Activated gamma-delta T cell treated with Interleukin-2 at 50 U/mL for 16 hours (primary cell): Measurements from ENCODE around the gene CPEB2.

Source experiments
- DNase-seq: peaks from one replicate; pipeline ENCODE4 v3.0.0-alpha.2; 2020

Gene CPEB2

DNA sequence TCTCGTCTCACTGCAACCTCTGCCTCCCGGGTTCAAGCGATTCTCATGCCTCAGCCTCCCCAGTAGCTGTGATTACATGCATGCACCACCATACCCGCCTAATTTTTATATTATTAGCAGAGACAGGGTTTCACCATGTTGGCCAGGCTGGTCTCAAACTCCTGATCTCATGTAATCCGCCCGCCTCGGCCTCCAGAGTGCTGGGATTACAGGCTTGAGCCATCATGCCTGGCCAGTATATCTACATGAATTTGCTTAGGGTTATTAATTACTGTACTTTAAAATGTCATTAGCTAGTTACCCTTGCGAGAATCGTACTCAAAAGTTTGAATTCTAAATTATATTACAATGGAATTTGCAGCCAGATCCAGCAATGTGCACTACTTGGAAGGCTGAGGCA, 8.9 kb downstream of the CPEB2 start:
- no peak for DNase-seq

DNA sequence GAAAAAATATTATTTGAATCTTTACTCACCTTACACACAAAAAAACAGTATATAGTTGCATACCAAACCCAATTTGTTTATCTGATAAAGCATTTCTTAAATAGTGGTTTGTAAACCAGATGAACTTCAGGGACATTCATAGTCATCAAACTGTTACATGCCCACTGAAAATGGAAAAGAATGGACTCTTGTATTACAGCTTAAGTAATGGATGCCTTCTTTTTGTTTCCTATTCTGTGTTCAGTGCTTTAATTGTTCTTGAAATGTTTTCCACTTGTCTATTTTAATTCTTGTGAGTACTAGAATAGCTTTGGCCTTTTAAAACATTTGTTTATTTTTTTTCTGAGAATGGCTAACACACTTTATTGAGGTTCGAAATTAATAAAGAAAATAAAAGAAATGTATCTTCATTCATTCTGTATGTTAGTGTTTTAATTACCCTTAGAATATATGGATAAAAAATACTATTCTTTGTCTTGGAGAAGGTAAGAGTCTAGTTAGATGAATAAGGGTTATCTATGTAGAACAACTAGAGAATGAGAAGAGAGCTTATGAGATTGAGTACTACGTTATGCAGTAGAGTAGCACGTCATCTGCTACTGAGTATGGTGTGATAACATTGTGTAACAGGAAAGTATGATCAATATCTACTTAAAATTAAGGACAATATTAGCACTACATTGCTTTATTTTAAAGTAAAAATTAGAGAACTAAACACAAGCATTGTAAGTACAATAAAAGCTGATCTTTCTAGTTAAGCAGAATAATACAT, 9.9 kb downstream of the CPEB2 start:
- DNase-seq, result no peak

DNA sequence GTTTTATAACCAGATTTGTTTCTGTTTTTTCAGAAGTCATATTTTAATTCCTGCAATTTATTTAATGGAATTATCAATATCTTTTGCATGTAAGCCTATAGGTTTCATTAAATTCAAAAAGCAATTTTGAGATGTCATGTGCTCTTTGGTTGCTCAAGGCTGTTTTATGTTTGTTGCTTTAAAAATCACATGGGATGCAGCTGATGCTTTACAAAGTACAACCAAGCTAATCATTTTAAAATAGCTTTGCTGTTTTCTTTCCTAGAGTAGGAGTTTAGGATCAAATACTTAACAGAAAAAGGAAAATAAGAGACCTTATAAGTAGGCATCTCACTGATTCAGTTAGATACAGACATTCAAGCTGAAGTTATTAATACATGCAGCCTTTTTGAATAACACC, 11.3 kb downstream of the CPEB2 start:
- DNase-seq, result no peak

DNA sequence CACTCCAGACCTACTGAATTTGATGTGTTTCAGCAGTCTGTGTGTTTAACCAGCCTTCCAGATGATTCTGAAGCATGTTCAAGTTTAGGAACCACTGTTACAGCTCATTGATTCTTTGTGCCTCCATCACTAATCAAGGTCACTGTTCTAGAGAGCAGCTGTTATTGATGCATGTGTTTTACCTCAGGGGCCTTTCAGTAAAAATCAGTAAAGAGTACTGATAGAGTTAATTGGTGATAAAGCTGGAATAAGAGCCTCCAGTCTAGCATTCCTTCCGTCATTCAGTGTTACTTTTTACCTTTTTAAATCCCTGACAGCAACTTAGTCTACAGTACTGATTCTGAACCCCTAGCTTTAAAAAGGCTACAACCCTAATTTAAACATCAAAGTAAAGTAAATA, 12.9 kb downstream of the CPEB2 start:
- DNase-seq, result no peak

DNA sequence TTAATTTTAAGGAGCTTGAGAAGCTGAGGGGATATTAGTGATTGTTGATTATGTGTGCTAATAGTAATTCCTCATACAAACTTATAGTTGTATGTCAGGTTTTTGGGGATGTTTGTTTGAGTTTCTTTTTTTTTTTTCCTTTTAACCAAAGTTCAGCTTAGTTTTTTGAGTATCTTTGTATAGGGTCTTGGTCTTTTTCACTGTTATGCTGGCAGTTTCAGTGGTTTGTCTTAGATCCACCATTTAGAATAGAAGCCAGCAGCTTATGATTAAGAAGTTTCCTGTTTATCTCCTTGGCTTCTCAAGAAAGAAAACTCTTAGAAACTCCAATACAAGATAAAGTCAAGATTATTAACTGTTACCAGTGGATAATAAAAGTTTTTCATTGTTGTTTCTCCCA, 16.1 kb downstream of the CPEB2 start:
- DNase-seq, result no peak

DNA sequence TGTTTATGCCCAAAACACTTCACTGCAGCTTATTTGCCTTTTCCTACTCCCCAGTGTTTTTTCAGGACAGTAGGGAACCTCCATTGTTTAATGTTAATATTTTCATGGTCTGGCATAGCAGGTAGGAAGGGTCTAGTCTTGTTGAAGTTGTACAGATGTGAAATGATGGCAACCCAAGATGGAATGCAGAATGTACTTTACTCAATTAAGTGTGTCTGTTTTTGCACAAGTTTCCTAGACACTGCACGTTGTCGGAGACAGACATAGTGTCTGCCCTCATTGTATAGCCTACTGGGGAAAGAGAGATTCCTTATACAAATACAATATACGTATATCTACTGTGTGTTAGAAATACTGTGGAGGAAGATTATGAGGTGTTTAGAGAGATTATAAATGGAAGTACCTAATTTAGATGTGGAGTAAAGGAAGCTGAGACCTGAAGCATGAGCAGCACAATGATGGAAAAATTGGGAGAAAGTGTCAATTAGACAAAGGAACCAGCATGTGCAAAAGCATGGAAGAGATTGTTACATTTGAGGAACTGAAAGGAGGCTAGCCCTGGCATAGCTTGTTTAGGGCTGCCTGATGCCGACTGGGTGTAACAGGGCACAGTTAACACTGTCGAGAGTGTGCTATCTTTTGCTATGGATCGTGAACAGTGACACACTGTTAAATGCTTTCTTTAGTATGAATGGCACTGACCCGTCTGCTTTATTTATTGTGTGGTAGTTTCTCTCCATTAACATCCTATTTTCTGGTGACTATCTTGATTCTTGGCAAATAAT, 18.4 kb downstream of the CPEB2 start:
- DNase-seq, result no peak

DNA sequence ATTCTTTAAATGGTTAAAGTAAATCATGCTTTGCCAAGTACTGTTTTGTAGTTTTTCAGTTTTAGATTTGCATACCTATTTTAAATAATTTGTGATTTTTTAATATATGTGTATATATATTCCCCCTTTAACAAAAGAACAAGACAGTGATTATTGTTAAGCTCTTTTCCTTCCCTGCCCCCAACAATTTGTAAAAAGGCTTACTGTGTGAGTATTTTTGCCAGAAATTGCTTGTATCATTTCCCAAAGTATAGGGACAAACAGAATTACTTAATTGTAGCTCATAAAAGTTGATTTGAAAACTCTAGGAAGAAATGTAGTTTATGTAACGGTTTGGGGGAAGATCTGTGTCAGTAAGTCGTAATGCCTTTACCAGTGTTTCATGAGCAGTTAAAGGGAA, 19.0 kb downstream of the CPEB2 start:
- DNase-seq, result no peak

DNA sequence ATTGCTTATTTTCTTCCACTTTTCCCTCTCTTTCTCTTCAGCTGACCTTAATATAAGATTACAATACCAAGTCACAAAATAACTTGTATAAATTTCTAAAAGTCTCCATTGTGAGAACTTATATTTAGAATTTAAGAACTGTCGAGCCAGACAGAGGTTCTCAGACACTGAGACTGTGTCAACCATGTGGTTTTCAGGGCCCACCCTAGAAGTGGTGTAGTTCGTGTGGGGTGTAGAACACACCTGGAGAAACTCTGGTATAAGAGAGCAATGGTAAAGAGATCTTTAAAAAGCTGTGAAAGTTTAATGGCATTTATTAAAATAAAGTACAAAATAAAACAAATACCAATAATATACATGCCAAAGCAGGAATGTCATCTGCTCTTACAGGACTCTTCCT, 19.7 kb downstream of the CPEB2 start:
- no peak for DNase-seq

DNA sequence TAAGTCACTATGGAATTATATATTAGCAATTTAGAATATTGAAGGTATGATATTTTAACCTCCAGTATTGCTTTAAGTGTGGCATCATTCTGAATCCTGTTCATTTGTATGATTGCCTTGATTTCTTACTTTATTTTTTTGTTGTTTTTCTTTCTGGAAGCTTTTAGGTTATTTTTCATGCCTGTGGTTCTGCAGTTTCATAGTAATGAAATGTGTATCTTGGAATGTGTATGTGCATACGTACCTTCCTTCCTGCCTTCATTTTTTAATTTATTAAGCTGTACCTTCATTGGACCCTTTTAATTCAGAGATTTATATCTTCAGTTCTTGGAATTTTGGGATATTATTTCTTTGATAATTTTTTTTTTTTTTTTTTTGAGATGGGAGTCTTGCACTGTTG, 22.1 kb downstream of the CPEB2 start:
- no peak for DNase-seq

DNA sequence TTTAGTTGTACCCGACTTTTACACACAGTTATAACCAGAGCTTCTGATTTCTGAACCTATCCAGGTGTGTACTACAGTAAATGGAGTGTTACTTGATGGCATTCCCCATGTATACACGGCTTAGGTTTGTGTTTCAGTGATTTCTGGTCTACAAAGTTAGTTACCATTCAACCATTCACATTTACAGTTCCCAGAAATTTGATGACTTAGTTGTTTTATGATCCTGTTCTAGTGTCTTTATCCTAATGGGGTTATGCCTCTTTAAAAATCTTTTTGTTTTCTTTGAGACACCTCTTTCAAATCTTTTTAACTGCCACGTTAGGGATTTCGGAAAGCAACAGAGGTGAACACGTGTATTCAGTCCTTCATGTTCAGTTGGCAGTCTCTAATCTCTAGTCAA, 23.4 kb downstream of the CPEB2 start:
- DNase-seq, result no peak

DNA sequence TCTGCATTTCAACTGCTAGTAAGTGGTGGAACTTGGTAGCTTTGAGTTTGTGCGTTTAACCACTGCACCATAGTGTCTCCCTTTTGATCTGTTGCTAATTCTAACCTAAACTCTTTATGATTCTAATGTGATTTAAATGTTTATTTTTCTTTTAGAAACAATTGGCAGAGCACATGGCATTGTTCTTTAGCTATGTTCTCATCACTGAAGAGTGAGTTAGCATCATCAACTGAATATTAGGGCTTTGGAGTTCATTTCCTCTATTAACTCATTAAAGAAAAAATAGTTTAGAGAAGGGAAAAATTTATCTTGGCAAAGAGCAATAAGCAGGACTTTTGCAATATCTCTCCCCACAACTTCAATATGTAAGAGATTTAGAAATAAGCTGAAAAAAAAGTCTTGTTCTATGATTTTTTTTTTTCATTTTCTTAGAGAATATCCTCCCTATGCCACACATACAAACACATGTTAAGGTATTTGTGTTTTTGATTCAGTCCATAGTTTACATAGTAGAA, 25.7 kb downstream of the CPEB2 start:
- DNase-seq, result no peak

DNA sequence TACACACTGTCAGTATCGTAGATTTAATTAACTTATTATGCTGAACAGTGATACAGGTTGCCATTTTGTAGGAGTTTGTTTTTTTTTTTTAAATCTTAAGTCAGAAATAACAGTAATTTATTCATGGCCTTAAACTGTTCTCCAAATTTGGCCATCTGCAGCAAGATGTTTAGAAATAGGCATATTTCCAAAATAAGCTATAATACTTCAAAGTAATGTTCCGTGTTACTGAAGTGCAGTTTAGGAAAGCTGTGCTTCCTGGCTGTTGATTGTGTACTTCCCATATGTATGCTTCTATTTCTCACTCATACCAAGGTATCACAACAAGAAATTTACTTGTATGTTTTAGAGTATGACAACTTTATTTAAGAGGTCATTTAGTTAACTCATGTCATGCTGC, 28.9 kb downstream of the CPEB2 start:
- DNase-seq, result no peak

DNA sequence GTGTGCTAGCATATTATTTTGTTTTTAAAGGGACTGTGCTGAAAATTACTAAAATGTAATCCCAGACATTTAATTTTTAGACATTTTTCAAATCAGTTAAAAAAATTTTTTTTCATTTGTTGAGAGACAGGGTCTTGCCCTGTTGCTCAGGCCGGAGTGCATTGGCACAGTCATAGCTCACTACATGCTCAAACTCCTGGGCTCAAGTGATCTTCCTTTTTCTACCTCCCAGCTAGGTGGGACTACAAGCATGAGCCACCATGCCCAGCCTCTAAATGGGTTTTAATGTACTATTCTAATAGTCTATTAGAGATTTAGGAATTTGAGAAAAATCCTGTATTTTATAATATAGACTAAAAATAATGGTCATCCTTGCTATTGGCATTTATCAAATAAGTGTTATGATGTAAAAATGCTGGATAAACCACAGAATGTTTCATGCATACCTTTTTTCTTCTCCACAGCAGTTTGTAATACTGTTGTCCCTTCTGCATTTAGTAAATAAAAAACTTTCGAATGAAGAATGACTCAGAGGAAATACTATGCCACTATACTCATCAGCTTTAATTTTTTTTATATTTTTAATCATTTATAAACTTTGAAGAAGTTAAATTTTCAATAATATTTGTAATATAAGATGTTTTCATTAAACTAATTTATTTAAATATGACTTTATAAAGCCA, 29.9 kb downstream of the CPEB2 start:
- no peak for DNase-seq

DNA sequence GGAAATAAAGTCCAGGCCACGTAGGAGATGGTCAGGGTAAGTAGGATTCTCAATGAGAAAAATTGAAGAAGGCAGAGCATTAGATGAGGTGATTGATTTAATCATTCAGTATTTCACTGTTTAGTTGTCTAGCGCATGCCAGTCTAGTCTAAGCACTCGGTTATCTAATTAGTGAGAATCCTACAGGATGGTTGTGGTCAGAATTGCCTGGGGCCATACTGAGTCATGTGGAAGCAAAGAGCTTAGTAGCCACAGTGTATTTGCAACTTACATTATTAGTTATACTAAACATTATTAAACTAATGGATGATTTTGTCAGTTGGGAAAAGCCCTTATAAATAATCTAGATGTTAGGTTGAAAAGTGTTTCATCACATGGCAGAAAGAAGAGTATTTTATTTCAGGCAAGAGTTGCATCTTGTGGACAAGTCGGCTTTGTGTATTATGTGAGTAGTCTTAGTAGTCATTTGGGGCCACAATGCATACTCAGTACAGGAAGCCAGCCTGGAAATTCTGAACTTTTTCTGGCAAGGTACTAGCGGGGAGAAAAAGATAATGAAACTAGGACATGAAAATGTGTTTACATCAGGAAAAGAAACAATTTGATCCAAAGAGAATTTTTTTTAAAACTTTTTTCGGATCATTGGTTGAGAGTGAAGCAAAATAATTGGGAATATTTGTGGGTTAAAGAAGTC, 31.9 kb downstream of the CPEB2 start:
- no peak for DNase-seq

DNA sequence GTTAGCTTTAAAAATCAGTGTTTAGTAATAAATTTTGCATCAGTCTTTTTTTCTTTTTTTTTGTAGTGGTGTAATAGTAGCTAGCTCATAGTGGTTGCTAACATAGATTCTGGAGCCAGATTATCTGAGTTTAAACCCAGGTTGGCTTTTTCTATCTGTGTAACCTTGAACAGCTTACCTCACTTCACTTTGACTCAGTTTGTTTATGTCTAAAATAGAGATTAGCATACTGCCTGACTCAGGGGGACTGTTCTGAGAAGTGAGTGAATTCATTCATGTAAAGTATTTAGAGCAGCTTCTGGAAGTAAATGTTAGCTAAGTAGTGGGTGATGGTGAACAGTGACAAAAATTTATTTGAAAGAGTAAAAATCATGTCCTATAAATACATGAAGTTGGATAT, 32.9 kb downstream of the CPEB2 start:
- DNase-seq, result no peak

DNA sequence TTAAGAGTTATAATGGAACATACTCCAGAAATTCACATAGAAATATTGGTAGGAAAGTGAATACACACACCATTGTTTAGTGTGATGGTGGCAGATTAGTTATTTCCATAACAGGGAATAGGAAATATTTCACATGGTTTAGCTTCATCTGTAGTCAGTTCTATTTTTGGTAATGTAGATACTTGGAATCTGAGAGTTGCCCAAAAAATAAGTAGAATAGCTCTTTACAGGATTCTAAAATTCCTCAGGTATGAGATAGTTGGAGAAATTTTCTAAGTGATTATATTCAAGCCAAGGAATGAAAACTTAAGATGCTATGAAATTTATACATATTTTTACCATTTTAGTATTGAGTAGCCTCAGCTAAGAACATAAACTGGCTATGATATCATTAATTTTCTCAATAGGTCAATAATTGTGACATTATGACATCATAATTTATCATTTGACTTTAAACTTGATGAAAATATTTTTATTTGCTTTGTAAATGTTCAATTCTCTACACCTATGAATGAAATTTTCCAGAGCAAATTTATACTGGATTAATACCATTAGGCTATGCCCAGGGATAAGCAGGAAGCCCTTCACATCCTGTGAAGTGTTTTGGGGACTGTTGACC, 35.8 kb downstream of the CPEB2 start:
- DNase-seq, result no peak

DNA sequence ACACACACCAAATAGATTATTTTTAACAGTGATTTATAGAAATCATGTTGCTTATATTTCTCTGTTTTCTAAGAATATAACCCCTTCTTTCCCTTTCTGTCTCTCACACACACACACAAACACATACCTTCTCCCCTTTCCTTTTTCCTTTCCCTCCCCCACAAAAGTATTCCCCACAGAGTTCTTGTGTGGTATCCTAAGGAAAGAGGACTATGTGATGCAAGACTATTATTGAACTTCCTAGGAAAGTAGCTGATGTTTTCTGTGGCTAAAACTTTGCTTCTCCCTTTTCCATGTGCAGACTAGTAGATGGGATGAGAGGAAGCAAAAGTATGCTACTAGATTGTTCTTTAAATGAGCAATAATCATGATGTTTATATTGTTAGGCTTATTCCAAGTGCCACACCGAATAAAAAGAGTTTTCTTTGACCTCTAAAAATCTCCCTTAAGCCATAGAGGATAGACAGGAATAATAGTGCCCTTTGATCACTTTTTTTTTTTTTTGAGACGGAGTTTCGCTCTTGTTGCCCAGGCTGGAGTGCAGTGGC, 38.7 kb downstream of the CPEB2 start:
- no peak for DNase-seq

DNA sequence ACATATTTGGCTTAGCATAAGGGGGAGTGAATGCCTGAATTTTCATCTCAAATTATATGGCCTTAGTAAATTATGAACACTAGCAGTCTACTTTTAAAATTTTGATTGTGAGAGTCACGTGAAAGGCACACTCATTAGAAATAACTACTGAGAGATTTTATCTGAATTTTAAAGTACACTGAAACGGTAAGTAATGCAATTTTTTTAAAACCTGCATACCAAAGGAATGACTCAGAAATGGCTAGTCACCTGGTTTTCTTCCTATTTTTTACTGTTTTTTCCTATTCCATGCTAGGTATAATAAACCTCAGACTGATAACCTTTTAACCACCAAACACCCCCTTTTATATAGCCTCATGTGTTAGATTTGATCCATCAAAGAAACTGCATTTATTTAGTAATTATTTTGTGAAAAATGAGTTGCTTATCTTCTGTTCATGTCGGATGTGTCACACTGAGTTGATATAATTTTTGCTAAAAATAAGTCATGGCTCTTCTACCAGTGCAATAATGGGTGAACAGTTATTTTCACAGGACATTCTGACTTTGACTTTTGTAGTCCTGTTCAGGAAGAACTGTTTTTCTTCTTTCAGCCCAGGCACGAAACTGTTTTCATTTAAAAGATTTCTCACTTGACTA, 40.4 kb downstream of the CPEB2 start:
- DNase-seq, result no peak

DNA sequence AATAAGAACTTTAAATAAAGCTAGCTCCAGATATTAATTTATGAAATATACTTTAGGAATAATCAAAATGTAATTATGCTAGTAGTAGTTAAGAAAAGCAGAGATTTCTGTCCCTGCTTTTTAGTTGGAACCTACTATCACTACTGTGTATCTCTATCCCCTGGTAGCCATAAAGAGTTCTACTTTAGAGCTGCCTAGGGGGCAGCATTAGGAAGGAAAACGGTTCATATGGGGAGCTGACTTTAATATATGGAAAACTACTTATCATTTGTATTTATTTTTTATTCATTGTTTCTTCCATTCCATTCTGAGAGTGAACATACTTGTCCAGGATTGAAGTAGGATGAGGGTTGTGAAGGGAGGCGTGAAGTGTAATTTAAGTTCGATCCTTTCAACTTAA, 40.9 kb downstream of the CPEB2 start:
- no peak for DNase-seq

DNA sequence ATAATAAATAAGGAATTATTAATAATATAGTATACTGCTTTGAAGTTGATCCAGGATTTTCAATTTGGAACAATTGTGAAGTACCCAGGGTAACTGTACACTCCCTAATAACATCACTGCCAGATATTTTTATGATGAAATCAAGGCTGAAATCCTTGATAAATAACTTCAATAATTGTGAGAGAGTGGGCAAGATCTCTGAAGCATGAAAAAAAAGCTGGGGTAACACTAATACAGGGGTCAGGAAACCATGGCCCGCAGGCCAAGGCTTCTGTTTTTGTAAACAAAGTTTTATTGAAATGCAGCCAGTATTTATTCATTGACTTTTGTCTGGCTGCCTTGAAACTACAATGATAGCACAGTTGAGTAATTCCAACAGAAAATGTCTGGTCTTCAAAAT, 41.6 kb downstream of the CPEB2 start:
- no peak for DNase-seq

DNA sequence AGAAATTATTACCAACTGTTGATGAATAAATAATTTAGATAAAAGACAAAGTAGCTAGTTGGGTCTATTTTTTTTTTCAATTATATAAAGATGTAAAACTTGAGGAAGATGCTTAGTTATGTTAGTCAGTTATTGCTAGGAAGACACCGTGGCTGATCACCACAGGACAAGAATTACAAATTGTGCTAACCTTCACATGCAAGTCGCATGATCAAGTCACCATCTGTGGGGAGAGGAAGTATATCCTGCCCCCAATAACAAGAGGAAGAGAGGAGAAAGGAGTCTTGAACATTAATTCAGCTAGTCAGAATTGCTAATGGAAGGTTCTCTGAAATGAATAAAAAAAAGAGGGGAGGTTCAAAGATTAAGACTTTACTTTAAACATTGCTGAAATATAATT, 52.3 kb downstream of the CPEB2 start:
- no peak for DNase-seq

DNA sequence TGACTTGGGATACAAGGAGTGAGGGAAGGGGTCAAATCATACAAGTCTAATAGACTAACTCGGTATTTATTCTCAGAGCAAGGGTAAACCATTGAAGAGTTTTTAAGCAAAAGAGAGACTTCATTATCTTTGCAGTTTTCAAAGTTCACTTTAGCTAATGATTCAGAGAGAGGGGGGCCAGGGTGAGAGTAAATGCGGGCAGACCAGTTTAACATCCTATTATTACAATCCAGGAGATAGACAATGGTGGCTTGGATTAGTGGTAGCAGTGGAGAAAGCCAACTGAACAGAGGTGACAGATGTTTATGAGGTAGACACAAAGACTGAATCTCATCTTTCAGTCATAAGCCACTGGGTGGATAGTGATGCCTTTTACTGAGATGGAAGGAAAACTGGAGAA, 57.9 kb downstream of the CPEB2 start:
- DNase-seq, result no peak
